B cell (primary cell): ENCODE measurements around the gene PDZD4. TPM values are rescaled to one million over a fixed set of nuclear protein-coding genes. Genes with fewer than 3 reads are reported as not detected.

ENCODE experiments used
- ATAC-seq: fragments of 200-7000 bp; cut with Tn5 transposase; one replicate; pipeline ENCODE4 v1.10.0; 2021; ENCODE audit warnings: low read depth, mild to moderate bottlenecking, moderate number of reproducible peaks, moderate library complexity
- CTCF ChIA-PET: fragments of 350-600 bp; sonication (Branson Sonifier 250); formaldehyde crosslinking; loops from one replicate; lab custom pipeline; 2021; ENCODE audit warnings: antibody characterized with exemption, inconsistent platforms; lab: Charles Lee
- POLR2A ChIA-PET: fragments of 350-600 bp; sonication (Branson Sonifier 250); formaldehyde crosslinking; loops from one replicate; lab custom pipeline; 2021; ENCODE audit warnings: antibody characterized with exemption; lab: Charles Lee
- DNase-seq: peaks from one replicate; pipeline ENCODE4 v3.0.0; 2013
- H2AFZ ChIP-seq: 2 replicates; pipeline ENCODE4 v1.6.1; 2012; ENCODE audit warnings: mild to moderate bottlenecking, low read depth, low read length; ENCODE audit not compliant: insufficient read depth, poor library complexity, severe bottlenecking
- H3K27ac ChIP-seq, 2 donors: 1 replicate in 1 of 2; 2 replicates in 1 of 2; pipeline ENCODE4 v1.5.1; 2012 to 2013; ENCODE audit warnings: low read length in 2 of 2, mild to moderate bottlenecking in 2 of 2, moderate library complexity in 1 of 2
- H3K27me3 ChIP-seq, 4 experiments: fragments of 200-600 bp in 1 of 4; sonication (generic) in 1 of 4; replicated peaks in 1 of 4; 1 replicate in 2 of 4; 2 replicates in 2 of 4; pipeline versions ENCODE4 v1.6.1 to v1.7.0; 2013 to 2016; ENCODE audit warnings: low read length in 3 of 4, mild to moderate bottlenecking in 2 of 4, mixed read lengths in 1 of 4, moderate library complexity in 1 of 4; ENCODE audit not compliant: insufficient read depth in 4 of 4, control insufficient read depth in 3 of 4; ENCODE audit errors: control extremely low read depth in 1 of 4
- H3K36me3 ChIP-seq, 2 experiments: replicated peaks in 1 of 2; 1 replicate in 1 of 2; 2 replicates in 1 of 2; pipeline versions ENCODE4 v1.6.1 to v1.7.1; 2013; ENCODE audit warnings: low read length in 1 of 2; ENCODE audit not compliant: insufficient read depth in 2 of 2, control insufficient read depth in 1 of 2; ENCODE audit errors: control extremely low read depth in 1 of 2, extremely low read depth in 1 of 2
- H3K4me1 ChIP-seq, 2 donors: fragments of 200-600 bp in 1 of 2; sonication (generic) in 1 of 2; 1 replicate in 1 of 2; 2 replicates in 1 of 2; pipeline versions ENCODE4 v1.5.1 to v1.6.1; 2013 to 2017; ENCODE audit warnings: low read length in 2 of 2; ENCODE audit not compliant: control insufficient read depth in 2 of 2, insufficient read depth in 2 of 2
- H3K4me2 ChIP-seq: replicated peaks from 2 replicates; pipeline ENCODE3; 2012; ENCODE audit warnings: mild to moderate bottlenecking, low read depth, low read length; ENCODE audit not compliant: poor library complexity, severe bottlenecking
- H3K4me3 ChIP-seq, 5 experiments: fragments of 200-600 bp in 1 of 5; sonication (generic) in 1 of 5; 1 replicate in 3 of 5; 2 replicates in 2 of 5; pipeline versions ENCODE4 v1.5.1 to v1.7.0; 2011 to 2016; ENCODE audit warnings: low read length in 4 of 5, mild to moderate bottlenecking in 4 of 5, low read depth in 2 of 5, control low read depth in 1 of 5, moderate library complexity in 1 of 5; ENCODE audit not compliant: insufficient read depth in 1 of 5; ENCODE audit errors: control extremely low read depth in 1 of 5, extremely low read depth in 1 of 5
- H3K79me2 ChIP-seq: fragments of 200-600 bp; sonication (generic); one replicate; pipeline ENCODE4 v1.6.0; 2016; ENCODE audit warnings: low read length; ENCODE audit not compliant: control insufficient read depth, insufficient read depth
- H3K9ac ChIP-seq: fragments of 200-600 bp; sonication (generic); 2 replicates; pipeline ENCODE4 v1.6.1; 2017; ENCODE audit warnings: mild to moderate bottlenecking, low read length, moderate library complexity
- H3K9me3 ChIP-seq, 3 donors: one replicate each; pipeline versions ENCODE4 v1.6.1 to v1.7.1; 2013; ENCODE audit warnings: low read length in 2 of 3; ENCODE audit not compliant: control insufficient read depth in 2 of 3, insufficient read depth in 1 of 3; ENCODE audit errors: control extremely low read depth in 1 of 3
- H4K20me1 ChIP-seq: 2 replicates; pipeline ENCODE4 v1.6.0; 2012; ENCODE audit warnings: mild to moderate bottlenecking, low read length; ENCODE audit not compliant: insufficient read depth, control insufficient read depth, poor library complexity, severe bottlenecking
- H3K27ac Mint-ChIP-seq: one replicate; pipeline ENCODE4 v1.8.0; 2021; ENCODE audit warnings: mixed read lengths
- H3K27me3 Mint-ChIP-seq: one replicate; pipeline ENCODE4 v1.8.0; 2021; ENCODE audit warnings: mixed read lengths
- H3K4me1 Mint-ChIP-seq: one replicate; pipeline ENCODE4 v1.8.0; 2021; ENCODE audit warnings: mixed read lengths
- H3K4me3 Mint-ChIP-seq: one replicate; pipeline ENCODE4 v1.8.0; 2021; ENCODE audit warnings: mixed read lengths
- H3K9me3 Mint-ChIP-seq: one replicate; pipeline ENCODE4 v1.8.0; 2022; ENCODE audit warnings: mixed read lengths; ENCODE audit not compliant: insufficient read depth
- EZH2 ChIP-seq: IDR thresholded peaks from 2 replicates; pipeline ENCODE4 v1.6.1; 2012; ENCODE audit warnings: borderline replicate concordance, low read depth, mild to moderate bottlenecking, moderate library complexity, low read length; ENCODE audit not compliant: insufficient read depth, poor library complexity, severe bottlenecking
- WGBS: methylation state at CpG from one replicate; pipeline ENCODE4 v1.1.5; 2013; ENCODE audit warnings: missing lambda C conversion rate; ENCODE audit not compliant: insufficient coverage; 5-methylcytosine and 5-hydroxymethylcytosine counted together
- intact Hi-C: fragments of 100-400 bp; cut with micrococcal nuclease; formaldehyde crosslinking; loops from one replicate; pipeline ENCODE4 v1.10.0; 2022
- polyA plus RNA-seq: library from polyadenylated mRNA; depleted of rRNA; stranded (reverse); fragments of >200 nt; gene quantifications from 2 replicates; pipeline ENCODE4 v1.2.3, GENCODE V29; 2012
- total RNA-seq, 2 donors: library from RNA; stranded (reverse); fragments of 120-200 nt in 1 of 2; gene quantifications; 1 replicate in 1 of 2; 2 replicates in 1 of 2; pipeline versions ENCODE4 v1.2.3 to v1.2.4, GENCODE V29; 2013 to 2022
- TF ChIP-seq, protein P1 (sequence below): fragments of 200-600 bp; IDR thresholded peaks from one replicate; pipeline ENCODE4 v1.8.0; 2022; ENCODE audit warnings: antibody characterized with exemption, mild to moderate bottlenecking

PDZD4 gene
- total and polyA plus RNA-seq, 2 donors (not counting 1 experiment from before 2014, with no cell fraction given) = 0.36 TPM; not detected in 1

DNA sequence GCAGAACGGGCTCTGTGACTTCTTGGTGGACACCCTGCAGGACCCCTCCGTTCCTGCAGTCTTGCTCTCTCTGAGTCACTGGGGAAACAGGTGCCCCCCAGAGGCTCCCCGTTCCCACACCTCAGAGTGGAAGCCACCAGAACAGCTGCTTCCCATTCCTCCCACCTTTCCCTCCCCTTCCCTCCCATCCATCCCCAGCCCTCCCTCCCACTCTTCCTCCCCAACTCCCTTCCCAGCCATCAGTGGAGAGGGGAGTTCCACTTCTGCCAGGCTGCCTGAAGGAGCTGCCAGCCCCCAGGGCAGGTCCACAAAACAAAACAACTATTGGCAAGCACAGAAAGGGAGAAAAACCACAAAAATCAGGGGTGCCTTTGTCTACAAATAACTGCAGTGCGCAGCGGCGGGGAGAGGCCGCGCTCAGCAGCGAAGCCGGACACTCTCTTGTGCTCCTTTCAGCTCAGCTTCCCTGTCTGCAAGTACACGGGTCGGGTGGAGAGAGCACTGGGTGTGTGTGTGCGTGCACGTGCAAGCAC lies 27.8 kb downstream of the PDZD4 start:
- Histone ChIP-seq H3K27ac (no peak overlapping the region), H3K79me2 (no peaks in the 10 kb centered on the region), H3K36me3 (peaks cover 0 to 7% of the 10 kb centered on the region in 2 experiments), H3K9ac (no peak overlapping the region), H3K4me2 (no peak overlapping the region), H4K20me1 (no peaks in the 10 kb centered on the region), H3K9me3 (no peaks in the 10 kb centered on the region), H3K27me3 (no peaks in the 10 kb centered on the region), H3K4me1 (no peaks in the 10 kb centered on the region), H3K4me3 (no peak overlapping the region), H2AFZ (no peak overlapping the region)
- Mint-ChIP-seq H3K4me1 (no peaks in the 10 kb centered on the region), H3K27me3 (no peaks in the 10 kb centered on the region), H3K4me3 (no peak overlapping the region), H3K27ac (no peak overlapping the region), H3K9me3 (no peaks in the 10 kb centered on the region)
- ATAC-seq (no peak), DNase-seq (no peak)
- WGBS = 18% methylated on average over 11 of the region's 14 CpGs
- ChIA-PET CTCF (no interaction called here), POLR2A (no interaction called here)
- intact Hi-C loops = no loop called here
- no peak for TF ChIP-seq EZH2
- TF ChIP-seq, protein P1, sequence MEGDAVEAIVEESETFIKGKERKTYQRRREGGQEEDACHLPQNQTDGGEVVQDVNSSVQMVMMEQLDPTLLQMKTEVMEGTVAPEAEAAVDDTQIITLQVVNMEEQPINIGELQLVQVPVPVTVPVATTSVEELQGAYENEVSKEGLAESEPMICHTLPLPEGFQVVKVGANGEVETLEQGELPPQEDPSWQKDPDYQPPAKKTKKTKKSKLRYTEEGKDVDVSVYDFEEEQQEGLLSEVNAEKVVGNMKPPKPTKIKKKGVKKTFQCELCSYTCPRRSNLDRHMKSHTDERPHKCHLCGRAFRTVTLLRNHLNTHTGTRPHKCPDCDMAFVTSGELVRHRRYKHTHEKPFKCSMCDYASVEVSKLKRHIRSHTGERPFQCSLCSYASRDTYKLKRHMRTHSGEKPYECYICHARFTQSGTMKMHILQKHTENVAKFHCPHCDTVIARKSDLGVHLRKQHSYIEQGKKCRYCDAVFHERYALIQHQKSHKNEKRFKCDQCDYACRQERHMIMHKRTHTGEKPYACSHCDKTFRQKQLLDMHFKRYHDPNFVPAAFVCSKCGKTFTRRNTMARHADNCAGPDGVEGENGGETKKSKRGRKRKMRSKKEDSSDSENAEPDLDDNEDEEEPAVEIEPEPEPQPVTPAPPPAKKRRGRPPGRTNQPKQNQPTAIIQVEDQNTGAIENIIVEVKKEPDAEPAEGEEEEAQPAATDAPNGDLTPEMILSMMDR = no peak

DNA sequence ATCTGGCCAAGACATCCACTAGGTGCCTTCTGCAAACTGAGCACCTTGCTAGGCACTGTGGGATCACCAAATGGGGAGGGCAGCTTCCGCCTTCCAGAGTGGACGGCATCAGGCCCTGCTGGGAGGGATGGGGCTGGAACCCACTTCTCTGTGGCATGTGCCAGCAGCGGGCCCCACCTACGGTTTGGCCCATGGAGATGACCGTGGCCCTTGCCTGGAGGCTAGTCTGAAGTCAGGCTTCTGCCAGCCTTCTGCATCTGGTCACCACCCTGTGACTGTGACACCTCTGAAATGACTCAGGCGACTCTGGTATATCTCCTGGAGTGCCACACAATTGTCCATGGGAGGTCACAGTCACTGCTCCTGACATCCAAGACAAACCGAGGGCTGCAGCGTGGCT lies 28.7 kb downstream of the PDZD4 start:
- POLR2A ChIA-PET = no interaction called here
- Histone ChIP-seq H3K4me3 (no peak overlapping the region), H3K4me2 (no peak overlapping the region), H3K4me1 (no peaks in the 10 kb centered on the region), H3K79me2 (peaks cover 3% of the 10 kb centered on the region), H3K27me3 (no peaks in the 10 kb centered on the region), H3K9ac (no peak overlapping the region), H2AFZ (no peak overlapping the region), H4K20me1 (no peaks in the 10 kb centered on the region), H3K27ac (no peak overlapping the region), H3K9me3 (no peaks in the 10 kb centered on the region), H3K36me3 (peaks cover 0 to 15% of the 10 kb centered on the region in 2 experiments)
- Mint-ChIP-seq H3K27me3 (no peaks in the 10 kb centered on the region), H3K4me1 (no peaks in the 10 kb centered on the region), H3K9me3 (no peaks in the 10 kb centered on the region), H3K27ac (no peak overlapping the region), H3K4me3 (no peak overlapping the region)
- DNase-seq (no peak), ATAC-seq (no peak)
- TF ChIP-seq, protein P1 = no peak
- no peak for TF ChIP-seq EZH2
- CTCF ChIA-PET = no interaction called here
- WGBS = 94% methylated on average over 5 of the region's 8 CpGs
- intact Hi-C loops = no loop called here
